Dedifferentiated amniotic fluid mesenchymal stem cell (primary cell): ENCODE measurements around the gene UBR4.

ENCODE experiments used
- DNase-seq: peaks from one replicate; pipeline ENCODE4 v3.0.0-alpha.2; 2016; ENCODE audit errors: extremely low spot score

UBR4 gene

GRCh38 chr1:19073311-19074186, 136.5 kb downstream of the UBR4 start:
- no peak for DNase-seq

DNA sequence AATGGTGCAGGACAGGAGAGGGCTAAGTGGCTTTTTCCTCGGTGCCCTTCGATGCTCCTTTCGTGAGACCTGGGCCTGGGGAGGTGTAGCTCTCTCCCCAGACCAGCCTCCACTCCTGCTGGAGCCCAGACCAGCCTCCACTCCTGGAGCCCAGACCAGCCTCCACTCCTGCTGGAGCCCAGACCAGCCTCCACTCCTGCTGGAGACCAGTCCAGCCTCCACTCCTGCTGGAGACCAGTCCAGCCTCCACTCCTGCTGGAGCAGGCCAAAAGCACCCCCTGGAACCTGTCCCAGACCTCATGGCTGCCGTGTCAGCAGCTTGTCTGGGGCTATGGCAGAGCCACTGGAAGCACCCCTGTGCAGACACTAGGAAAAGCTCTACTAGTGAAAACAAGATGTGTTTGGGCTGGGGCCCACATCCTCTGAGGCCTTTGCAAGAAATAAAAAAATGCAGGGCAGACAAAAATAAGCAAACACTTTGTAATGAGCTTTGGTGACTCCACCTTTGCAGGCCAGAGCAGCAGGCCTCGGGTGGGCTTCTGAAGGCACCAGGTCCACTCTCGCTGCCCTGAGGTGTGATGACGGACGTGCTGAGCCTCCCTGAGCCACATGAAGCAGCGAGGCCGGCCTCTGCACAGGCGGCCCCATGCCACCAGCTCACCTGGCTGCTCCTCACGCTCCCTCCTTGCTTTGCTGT, 137.6 kb downstream of the UBR4 start:
- DNase-seq = no peak

GRCh38 chr1:19071674-19072281, 138.3 kb downstream of the UBR4 start:
- DNase-seq = no peak

DNA sequence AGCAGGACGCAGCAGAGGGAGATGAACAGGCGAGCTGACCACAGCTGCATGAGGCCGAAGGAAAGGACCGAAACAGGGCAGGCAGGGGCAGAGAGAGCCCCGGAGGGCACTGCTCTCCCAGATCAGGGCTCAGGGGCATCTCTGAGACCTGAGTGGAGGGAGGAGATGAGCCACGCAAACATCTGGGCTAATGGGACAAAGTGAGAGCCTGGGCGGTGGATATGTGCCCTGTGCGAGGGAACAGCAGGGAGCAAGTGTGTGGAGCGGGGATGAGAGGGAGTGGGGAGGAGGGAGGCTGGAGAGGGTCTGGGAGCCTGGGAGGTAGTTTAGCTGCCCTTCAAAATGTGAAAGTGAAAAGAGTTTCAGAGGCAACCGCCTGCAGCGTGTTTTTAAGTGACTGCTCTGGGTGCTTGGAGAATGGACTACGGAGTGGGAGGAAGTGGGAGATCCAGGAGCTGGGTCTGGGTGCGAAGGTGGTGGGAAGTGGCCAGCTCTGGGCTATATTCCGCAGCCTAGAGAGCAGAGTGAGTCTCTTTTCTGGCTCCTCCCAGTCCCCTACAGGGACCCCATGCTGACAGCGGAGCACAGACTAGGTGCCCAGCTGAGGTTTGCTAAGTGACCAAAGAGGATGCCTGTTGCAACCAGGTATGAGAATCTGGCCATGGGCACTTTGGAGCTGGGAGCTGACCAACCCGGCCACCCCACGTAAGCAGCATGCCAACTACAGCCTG, 139.0 kb downstream of the UBR4 start:
- DNase-seq = no peak

DNA sequence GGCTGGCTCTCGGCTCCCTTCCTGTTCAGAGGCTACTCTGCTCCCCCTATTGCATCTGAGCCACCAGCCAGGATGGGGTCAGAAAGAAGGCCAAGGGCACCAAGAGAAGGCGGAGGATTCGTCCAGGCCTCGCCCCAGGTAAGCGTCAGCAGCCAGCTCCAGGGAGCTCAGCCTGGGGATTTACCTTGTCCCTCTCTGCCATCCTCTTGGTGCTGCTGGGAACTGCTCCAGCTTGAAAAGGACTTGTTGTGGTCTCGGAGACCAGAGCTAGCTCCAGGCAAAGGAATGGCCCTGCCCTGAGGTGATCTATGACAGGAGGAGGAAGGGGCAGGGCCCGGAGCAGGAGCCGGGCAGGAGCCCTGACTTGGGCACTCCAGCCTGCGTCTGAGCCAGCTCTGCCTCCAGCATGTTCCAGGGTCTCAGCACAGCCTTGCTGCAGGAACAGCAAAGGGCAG, 139.8 kb downstream of the UBR4 start:
- no peak for DNase-seq

- DNase-seq = no peak
Measured at GRCh38 chr1:19068639-19069276, 141.3 kb downstream of the UBR4 start.

GRCh38 chr1:19067912-19068638, 142.0 kb downstream of the UBR4 start:
- no peak for DNase-seq

GRCh38 chr1:19067182-19067911, 142.7 kb downstream of the UBR4 start:
- no peak for DNase-seq

DNA sequence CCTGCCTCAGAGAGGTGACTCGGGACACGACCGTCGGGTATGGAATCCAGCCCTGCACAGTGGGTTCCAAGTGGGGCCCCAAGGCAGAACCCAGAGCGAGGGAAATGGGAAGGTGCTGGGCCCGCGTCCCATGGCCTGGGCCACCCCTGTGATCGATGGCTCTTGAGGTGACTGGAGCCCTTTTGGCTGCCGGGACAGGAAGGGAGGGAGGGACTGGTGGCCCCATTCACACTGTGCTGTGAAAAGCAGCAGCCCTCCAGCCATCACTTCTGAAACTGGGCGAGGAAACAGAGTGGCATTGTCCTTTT, 143.2 kb downstream of the UBR4 start:
- no peak for DNase-seq

DNA sequence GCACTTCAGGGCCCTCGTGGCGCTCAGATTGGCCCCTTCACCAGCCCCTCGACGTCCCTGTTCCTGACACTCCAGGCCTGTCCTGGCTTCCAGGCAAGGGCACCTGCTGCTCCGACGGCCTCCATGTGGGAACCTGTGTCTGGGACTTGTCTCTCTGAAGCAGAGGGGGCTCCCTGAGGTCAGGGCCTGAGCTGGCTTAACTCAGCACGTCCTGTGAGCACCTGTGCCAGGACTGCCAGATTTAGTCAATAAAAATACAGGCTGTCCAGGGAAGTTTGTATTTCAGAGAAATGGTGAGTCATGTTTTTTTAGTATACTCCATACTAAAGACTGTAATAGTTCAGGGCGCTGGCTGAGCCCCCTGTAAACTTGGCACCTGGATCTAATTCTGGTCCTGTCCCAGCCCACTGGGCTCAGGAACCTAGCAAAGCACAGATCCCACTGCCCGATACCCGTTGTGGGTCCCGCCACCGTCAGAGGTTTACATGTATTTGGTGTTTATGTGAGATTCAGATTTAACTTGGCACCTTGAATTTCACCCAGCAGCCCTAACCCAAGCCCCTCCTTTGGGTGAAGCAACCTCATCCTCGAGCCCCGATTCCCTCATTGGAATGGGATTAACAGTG, 143.7 kb downstream of the UBR4 start:
- DNase-seq = no peak

DNA sequence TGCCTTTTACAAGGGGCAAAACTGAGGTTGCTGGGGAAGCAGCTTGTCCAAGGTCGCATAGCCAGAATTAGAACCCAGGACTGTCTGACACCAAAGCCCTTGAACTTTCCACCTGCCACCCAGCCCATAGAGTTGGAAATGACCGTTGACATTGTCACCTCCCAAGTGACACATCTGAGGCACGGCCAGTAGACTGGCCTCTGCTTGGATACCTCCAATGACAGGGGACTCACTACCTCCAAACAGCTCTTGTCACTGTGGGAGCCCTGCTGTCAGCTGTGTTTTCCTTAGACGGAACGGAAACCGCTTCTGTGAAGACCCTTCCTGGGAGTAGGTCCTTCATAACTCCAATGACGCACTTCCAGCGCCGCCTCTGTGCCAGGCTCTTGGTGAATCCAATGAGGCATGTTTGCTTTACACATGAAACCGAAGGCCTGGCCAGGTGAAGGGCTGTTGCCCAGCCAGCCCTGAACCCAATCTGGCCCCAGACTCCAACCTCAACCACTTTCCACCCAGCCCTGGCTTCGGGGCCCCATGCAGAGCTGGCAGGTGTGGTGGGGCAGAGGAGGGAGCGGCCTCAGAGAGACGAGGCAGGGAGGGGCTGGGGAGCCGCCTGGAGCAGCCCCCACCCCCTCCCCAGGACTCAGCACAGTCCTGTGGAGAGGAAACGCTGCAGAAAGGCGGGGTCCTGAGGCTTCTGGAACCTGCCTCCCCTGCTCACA, 144.4 kb downstream of the UBR4 start:
- no peak for DNase-seq

GRCh38 chr1:19064906-19065450, 145.1 kb downstream of the UBR4 start:
- DNase-seq = no peak

DNA sequence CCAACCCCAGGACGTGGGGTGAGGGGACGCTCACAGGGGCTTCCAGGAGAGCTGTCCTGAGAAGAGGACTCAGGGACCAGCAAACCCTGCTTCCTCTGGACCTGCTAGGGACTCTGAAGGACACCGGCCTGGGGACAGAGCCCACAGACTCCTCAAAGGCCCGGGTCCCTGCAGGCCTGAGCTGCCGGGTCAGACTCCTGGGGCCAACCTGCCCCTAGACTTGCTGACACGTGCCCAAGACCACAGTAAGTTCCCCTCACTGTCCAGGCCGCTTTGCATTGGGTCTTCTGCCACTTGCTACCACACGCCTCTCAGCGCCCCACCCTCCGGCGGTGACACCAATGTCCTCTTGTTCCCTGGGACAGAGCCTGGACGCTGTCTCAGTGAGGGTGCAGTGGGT, 146.9 kb downstream of the UBR4 start:
- DNase-seq = no peak

DNA sequence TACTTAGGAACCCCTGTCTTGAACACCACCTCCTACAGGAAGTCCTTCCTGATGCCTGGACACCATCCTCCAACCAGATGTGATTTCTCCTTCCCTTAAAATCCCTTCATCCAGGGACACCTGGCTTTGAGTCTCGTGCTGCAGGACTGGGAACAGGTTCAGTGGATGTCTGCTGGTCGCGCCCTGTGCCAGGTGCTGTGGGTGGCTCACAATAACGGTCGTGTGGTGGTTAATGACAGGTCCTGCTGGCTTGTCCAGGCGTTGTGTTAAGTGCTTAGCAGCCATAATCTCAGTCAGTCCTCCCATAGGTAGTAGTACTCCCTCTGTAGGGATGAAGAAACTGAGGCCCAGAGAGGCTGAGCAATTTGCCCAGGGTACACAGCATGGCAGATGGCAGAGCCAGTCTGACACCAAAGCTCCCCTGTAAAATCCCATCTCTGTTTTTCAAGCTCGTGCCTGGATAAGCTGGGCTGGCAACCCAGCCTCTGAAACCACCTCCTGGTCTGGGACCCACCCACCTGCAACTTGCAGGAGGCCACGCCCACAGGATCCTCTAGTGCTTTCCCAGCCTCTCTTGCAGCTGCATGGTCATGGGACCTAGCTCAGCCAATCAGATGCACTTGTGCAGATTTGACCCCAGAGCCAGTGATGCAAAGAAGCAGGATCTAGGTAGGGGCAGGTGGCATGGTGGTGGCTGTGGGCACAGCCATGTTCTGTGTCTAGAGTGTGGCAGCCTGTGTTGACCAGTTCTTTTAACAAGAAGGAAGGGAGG, 147.6 kb downstream of the UBR4 start:
- no peak for DNase-seq

DNA sequence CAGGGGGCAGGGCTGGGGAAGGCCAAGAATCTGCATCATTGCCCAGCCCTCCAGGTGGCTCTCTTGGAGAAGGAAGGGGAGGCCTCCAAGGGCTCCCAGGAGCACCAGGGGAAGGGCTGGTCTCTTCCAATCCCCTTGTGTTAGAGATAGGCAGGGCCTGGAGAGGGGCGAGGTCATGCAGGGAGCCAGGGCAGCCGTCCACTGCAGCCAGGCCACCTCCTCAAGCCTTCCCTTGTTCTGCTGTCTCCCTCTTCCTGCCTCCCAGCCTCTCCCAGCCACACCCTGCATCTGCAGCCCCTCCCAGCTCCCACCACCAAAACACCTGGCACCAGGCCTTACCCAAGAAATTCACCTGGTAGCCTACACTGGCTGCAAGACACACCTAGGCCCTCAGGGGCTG, 148.3 kb downstream of the UBR4 start:
- no peak for DNase-seq

DNA sequence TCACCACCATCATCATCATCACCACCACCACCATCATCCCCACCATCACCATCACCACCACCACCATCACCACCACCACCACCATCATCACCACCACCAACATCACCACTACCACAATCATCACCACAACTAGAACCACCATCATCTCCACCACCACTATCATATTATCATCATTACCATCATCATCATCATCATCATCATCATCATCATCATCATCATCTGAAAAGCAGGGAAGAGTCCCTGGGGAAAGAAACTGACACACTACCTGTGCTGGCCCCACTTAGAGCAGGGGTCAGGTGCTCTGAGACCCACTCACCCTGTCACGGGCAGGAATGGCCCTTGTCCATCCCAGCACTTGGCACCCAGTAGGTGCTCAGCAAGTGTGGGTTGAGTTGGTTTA, 148.7 kb downstream of the UBR4 start:
- no peak for DNase-seq

DNA sequence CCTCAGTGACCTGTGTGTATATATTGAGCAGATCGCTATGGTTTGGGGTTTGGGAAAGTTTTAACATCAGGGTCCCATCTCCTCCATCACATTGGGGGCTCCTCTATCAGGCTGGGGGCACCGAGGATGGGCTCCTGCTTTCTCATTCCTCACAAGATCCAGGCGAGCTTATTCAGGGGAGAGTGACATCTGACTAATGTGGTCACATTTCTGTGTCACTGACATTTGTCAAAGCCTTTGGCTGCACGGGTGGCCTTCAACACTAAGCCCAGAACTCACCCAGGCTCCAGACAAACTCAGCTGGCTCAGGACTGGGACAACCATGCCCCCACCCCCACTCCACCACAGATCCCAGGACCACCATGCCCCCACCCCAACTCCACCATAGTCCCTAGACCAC, 150.3 kb downstream of the UBR4 start:
- no peak for DNase-seq

DNA sequence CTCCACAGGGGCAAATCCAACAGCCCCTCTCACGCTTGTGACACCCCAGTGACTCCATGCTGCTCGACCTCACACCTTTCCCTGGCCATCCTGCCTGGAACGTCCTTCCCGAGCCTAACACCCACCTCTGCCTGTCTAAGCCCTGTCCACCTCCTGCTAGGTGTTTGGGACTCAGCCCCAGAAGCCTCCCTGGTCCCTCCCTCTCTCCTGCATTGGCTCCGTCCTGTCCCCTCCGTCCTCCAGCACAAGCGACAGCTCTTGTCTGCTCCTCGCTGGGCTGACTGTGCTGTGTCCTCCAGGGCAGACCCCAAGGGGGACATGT, 151.6 kb downstream of the UBR4 start:
- no peak for DNase-seq
